IMR-90 (cell line): Measurements from ENCODE around the gene TYRO3. TPM values are rescaled to one million over a fixed set of nuclear protein-coding genes. Genes with fewer than 3 reads are reported as not detected.

Experiments used
- ATAC-seq: fragments of 200-7000 bp; cut with Tn5 transposase; 2 replicates; pipeline ENCODE4 v1.9.1; 2020; ENCODE audit warnings: low read depth, mild to moderate bottlenecking, moderate library complexity
- BruUV-seq: library from RNA; stranded (reverse); fragments of 400-500 nt; replicated peaks from 2 replicates; lab custom pipeline; 2021; lab: Mats Ljungman, UMichigan
- CTCF ChIA-PET: fragments of 300-600 bp; formaldehyde crosslinking; extraction: SDS; loops from one replicate; lab custom pipeline; 2021; ENCODE audit warnings: antibody characterized with exemption; lab: Yijun Ruan, JAX
- POLR2A ChIA-PET: fragments of 300-600 bp; sonication (Branson Sonifier 250); formaldehyde crosslinking; loops from one replicate; lab custom pipeline; 2022; ENCODE audit warnings: antibody characterized with exemption; ENCODE audit not compliant: unreplicated experiment; lab: Charles Lee
- DNase-seq: peaks from one replicate; pipeline ENCODE4 v3.0.0; 2013
- H2AFZ ChIP-seq: replicated peaks from 2 replicates; pipeline ENCODE3; 2013; ENCODE audit warnings: low read length, mild to moderate bottlenecking; ENCODE audit not compliant: poor library complexity
- H2AK5ac ChIP-seq: 2 replicates; pipeline ENCODE4 v1.6.1; 2013; ENCODE audit warnings: low read depth, low read length, inconsistent platforms
- H2AK9ac ChIP-seq: replicated peaks from 2 replicates; pipeline ENCODE3; 2013; ENCODE audit warnings: mild to moderate bottlenecking, low read depth, low read length, moderate library complexity; ENCODE audit not compliant: poor library complexity
- H2BK120ac ChIP-seq: 2 replicates; pipeline ENCODE4 v1.6.1; 2013; ENCODE audit warnings: low read depth, low read length, inconsistent platforms
- H2BK15ac ChIP-seq: 3 replicates; pipeline ENCODE4 v1.6.1; 2013; ENCODE audit warnings: low read depth, low read length, inconsistent platforms
- H2BK20ac ChIP-seq: 2 replicates; pipeline ENCODE4 v1.6.1; 2013; ENCODE audit warnings: low read depth, mild to moderate bottlenecking, inconsistent platforms, low read length, moderate library complexity
- H2BK5ac ChIP-seq: 2 replicates; pipeline ENCODE4 v1.6.1; 2013; ENCODE audit warnings: mild to moderate bottlenecking, low read depth, low read length, inconsistent platforms; ENCODE audit not compliant: poor library complexity, severe bottlenecking
- H3K14ac ChIP-seq: replicated peaks from 2 replicates; pipeline ENCODE4 v1.6.1; 2013; ENCODE audit warnings: low read depth, low read length, inconsistent platforms
- H3K18ac ChIP-seq: 2 replicates; pipeline ENCODE4 v1.6.1; 2013; ENCODE audit warnings: low read depth, low read length, control low read depth
- H3K23ac ChIP-seq: 2 replicates; pipeline ENCODE4 v1.6.1; 2013; ENCODE audit warnings: low read depth, low read length, inconsistent platforms
- H3K27ac ChIP-seq: 2 replicates; pipeline ENCODE4 v1.5.1; 2013; ENCODE audit warnings: mild to moderate bottlenecking, control low read depth, low read length; ENCODE audit not compliant: insufficient read depth
- H3K27me3 ChIP-seq: 2 replicates; pipeline ENCODE4 v1.6.1; 2013; ENCODE audit warnings: low read length; ENCODE audit not compliant: control insufficient read depth, insufficient read depth
- H3K36me3 ChIP-seq: 2 replicates; pipeline ENCODE4 v1.6.1; 2013; ENCODE audit warnings: low read length, mixed read lengths; ENCODE audit not compliant: control insufficient read depth, insufficient read depth
- H3K4ac ChIP-seq: 2 replicates; pipeline ENCODE4 v1.6.1; 2013; ENCODE audit warnings: low read depth, low read length, inconsistent platforms
- H3K4me1 ChIP-seq: 2 replicates; pipeline ENCODE4 v1.6.1; 2013; ENCODE audit warnings: low read length, mixed read lengths; ENCODE audit not compliant: control insufficient read depth, insufficient read depth
- H3K4me2 ChIP-seq: 2 replicates; pipeline ENCODE4 v1.6.1; 2013; ENCODE audit warnings: low read depth, mild to moderate bottlenecking, control low read depth, low read length, moderate library complexity
- H3K4me3 ChIP-seq: 2 replicates; pipeline ENCODE4 v1.5.1; 2013; ENCODE audit warnings: low read depth, mild to moderate bottlenecking, control low read depth, low read length, moderate library complexity; ENCODE audit not compliant: insufficient read depth
- H3K56ac ChIP-seq: 2 replicates; pipeline ENCODE4 v1.6.1; 2013; ENCODE audit warnings: low read length, inconsistent platforms; ENCODE audit not compliant: insufficient read depth; ENCODE audit errors: extremely low read depth
- H3K79me1 ChIP-seq, 2 experiments: 2 replicates each; pipeline ENCODE4 v1.6.1; 2013; ENCODE audit warnings: low read length in 2 of 2, inconsistent platforms in 1 of 2, low read depth in 1 of 2
- H3K9ac ChIP-seq: 2 replicates; pipeline ENCODE4 v1.6.1; 2013; ENCODE audit warnings: low read depth, low read length, control low read depth
- H3K9me1 ChIP-seq: 2 replicates; pipeline ENCODE4 v1.6.1; 2013; ENCODE audit warnings: low read length, inconsistent platforms; ENCODE audit not compliant: insufficient read depth
- H3K9me3 ChIP-seq: 2 replicates; pipeline ENCODE4 v1.6.1; 2013; ENCODE audit warnings: low read length; ENCODE audit not compliant: control insufficient read depth, insufficient read depth
- H4K20me1 ChIP-seq: 2 replicates; pipeline ENCODE4 v1.6.1; 2013; ENCODE audit warnings: low read length, inconsistent platforms; ENCODE audit not compliant: insufficient read depth
- H4K5ac ChIP-seq: 2 replicates; pipeline ENCODE4 v1.6.1; 2013; ENCODE audit warnings: mild to moderate bottlenecking, low read depth, low read length, control low read depth
- H4K8ac ChIP-seq, 2 experiments: 2 replicates each; pipeline ENCODE4 v1.6.1; 2013; ENCODE audit warnings: low read depth in 2 of 2, low read length in 2 of 2, control low read depth in 1 of 2, inconsistent platforms in 1 of 2
- H4K91ac ChIP-seq: 2 replicates; pipeline ENCODE4 v1.6.1; 2013; ENCODE audit warnings: low read depth, low read length, inconsistent platforms; ENCODE audit not compliant: insufficient read depth
- FOS ChIP-seq: fragments of 150-350 bp; IDR thresholded peaks from 2 replicates; pipeline ENCODE4 v1.6.1; 2016; ENCODE audit warnings: low read depth, low read length
- MAFK ChIP-seq: IDR thresholded peaks from 2 replicates; pipeline ENCODE4 v1.6.1; 2012; ENCODE audit warnings: low read depth, low read length, improper control_type of control experiment
- MAZ ChIP-seq: IDR thresholded peaks from 2 replicates; pipeline ENCODE4 v1.6.1; 2012; ENCODE audit warnings: low read depth, mild to moderate bottlenecking, low read length, improper control_type of control experiment, moderate library complexity, borderline replicate concordance
- MXI1 ChIP-seq: IDR thresholded peaks from 2 replicates; pipeline ENCODE4 v1.6.1; 2012; ENCODE audit warnings: low read depth, mild to moderate bottlenecking, low read length, moderate library complexity, borderline replicate concordance
- NFE2L2 ChIP-seq: fragments of 150-350 bp; IDR thresholded peaks from 2 replicates; pipeline ENCODE4 v1.6.1; 2016; ENCODE audit warnings: low read depth, mild to moderate bottlenecking, low read length
- RAD21 ChIP-seq: IDR thresholded peaks from 2 replicates; pipeline ENCODE4 v1.6.1; 2012; ENCODE audit warnings: low read length, improper control_type of control experiment
- RCOR1 ChIP-seq: IDR thresholded peaks from 2 replicates; pipeline ENCODE4 v1.6.1; 2012; ENCODE audit warnings: mild to moderate bottlenecking, low read length, improper control_type of control experiment; ENCODE audit not compliant: insufficient replicate concordance
- WGBS, 2 experiments: methylation state at CpG; one replicate each; pipeline versions ENCODE4 v1.1.5 to v1.1.7; 2013; ENCODE audit warnings: missing lambda C conversion rate in 2 of 2; ENCODE audit not compliant: insufficient read length in 1 of 2; ENCODE audit errors: extremely low coverage in 2 of 2; 5-methylcytosine and 5-hydroxymethylcytosine counted together
- dilution Hi-C: fragments of 300-500 bp; cut with HindIII; formaldehyde crosslinking; loops from one replicate; pipeline ENCODE4 v1.14.3; 2018; ENCODE audit warnings: low sequenced_read_pairs; ENCODE audit not compliant: unreplicated experiment
- in situ Hi-C: fragments of 300-500 bp; cut with MboI; formaldehyde crosslinking; loops from 3 replicates; pipeline ENCODE4 v1.14.3; 2019; ENCODE audit warnings: low sequenced_read_pairs, inconsistent platforms, mixed read lengths
- intact Hi-C: fragments of 100-400 bp; cut with micrococcal nuclease; formaldehyde crosslinking; loops from 2 replicates; pipeline ENCODE4 v1.10.0; 2022
- polyA plus RNA-seq, 3 experiments: library from polyadenylated mRNA; depleted of rRNA; stranded (reverse); fragments of >200 nt; gene quantifications; 2 replicates each; pipeline ENCODE4 v1.2.3, GENCODE V29; 2012; ENCODE audit warnings: low replicate concordance in 1 of 3
- total RNA-seq: library from RNA; depleted of rRNA; stranded (reverse); fragments of >200 nt; gene quantifications from 2 replicates; pipeline ENCODE4 v1.2.3, GENCODE V29; 2012

Gene TYRO3
- total and polyA plus RNA-seq, 2 of the 4 experiments (the other 2 are of a cell fraction) = 11.5 to 18.4 TPM

- H3K4me2 ChIP-seq = no peak overlapping the region
- no peak overlapping the region for H3K18ac ChIP-seq
- no peak overlapping the region for H3K4me3 ChIP-seq
- no peak overlapping the region for H4K8ac ChIP-seq
- no peak overlapping the region for H2AK9ac ChIP-seq
- DNase-seq (no peak), ATAC-seq (no peak)
- no peak overlapping the region for H3K23ac ChIP-seq
- no peak overlapping the region for H2AFZ ChIP-seq
- H3K27ac ChIP-seq = no peak overlapping the region
- no peak overlapping the region for H2BK20ac ChIP-seq
- WGBS, 2 experiments = 100% methylated on average over 1 of the region's 3 CpGs; no CpG with 5 or more reads in 1 of the 2 experiments
- POLR2A ChIA-PET = no interaction called here
- 0 out of 2 replicates have a peak, but pooled peaks cover 9% of the 10 kb centered on the region for H3K9me1 ChIP-seq
- H3K9me3 ChIP-seq = no peaks in the 10 kb centered on the region
- TF ChIP-seq MAZ (no peak), FOS (no peak), NFE2L2 (no peak), MXI1 (no peak), RCOR1 (no peak), RAD21 (no peak), MAFK (no peak)
- no peak overlapping the region for H4K5ac ChIP-seq
- H4K20me1 ChIP-seq = peaks cover 11% of the 10 kb centered on the region; the same call in 1 of the 2 replicates
- no peak overlapping the region for H2BK5ac ChIP-seq
- H3K4me1 ChIP-seq = peaks cover 8% of the 10 kb centered on the region
- BruUV-seq = no TSS peak
- no peaks in the 10 kb centered on the region for H3K36me3 ChIP-seq
- no peak overlapping the region for H3K56ac ChIP-seq
- H2BK15ac ChIP-seq = no peak overlapping the region
- in situ Hi-C loops (no loop called here), dilution Hi-C loops (no loop called here), intact Hi-C loops (loop anchor here (5.0 to 10.0 kb wide), 3 partner anchors 47 to 190 kb away; no protein-coding TSS in a partner anchor)
- H4K91ac ChIP-seq = no peak overlapping the region
- peaks cover 5 to 10% of the 10 kb centered on the region in 2 experiments for H3K79me1 ChIP-seq
- no peak overlapping the region for H3K14ac ChIP-seq
- no peak overlapping the region for H3K9ac ChIP-seq
- no peak overlapping the region for H2BK120ac ChIP-seq
- no peaks in the 10 kb centered on the region for H3K27me3 ChIP-seq
- H3K4ac ChIP-seq = no peak overlapping the region
- CTCF ChIA-PET = no interaction called here
- no peak overlapping the region for H2AK5ac ChIP-seq
These were observed 4.1 kb upstream of the TYRO3 start for GRCh38 chr15:41554915-41555314.
